ENCODE measurements around the gene PRKCE.

- TF ChIP-seq, protein P1, sequence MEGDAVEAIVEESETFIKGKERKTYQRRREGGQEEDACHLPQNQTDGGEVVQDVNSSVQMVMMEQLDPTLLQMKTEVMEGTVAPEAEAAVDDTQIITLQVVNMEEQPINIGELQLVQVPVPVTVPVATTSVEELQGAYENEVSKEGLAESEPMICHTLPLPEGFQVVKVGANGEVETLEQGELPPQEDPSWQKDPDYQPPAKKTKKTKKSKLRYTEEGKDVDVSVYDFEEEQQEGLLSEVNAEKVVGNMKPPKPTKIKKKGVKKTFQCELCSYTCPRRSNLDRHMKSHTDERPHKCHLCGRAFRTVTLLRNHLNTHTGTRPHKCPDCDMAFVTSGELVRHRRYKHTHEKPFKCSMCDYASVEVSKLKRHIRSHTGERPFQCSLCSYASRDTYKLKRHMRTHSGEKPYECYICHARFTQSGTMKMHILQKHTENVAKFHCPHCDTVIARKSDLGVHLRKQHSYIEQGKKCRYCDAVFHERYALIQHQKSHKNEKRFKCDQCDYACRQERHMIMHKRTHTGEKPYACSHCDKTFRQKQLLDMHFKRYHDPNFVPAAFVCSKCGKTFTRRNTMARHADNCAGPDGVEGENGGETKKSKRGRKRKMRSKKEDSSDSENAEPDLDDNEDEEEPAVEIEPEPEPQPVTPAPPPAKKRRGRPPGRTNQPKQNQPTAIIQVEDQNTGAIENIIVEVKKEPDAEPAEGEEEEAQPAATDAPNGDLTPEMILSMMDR (IDR thresholded peaks at IDR 0.05) = no peak
- TF ChIP-seq EZH2 (IDR thresholded peaks at IDR 0.05; ENCODE audit: borderline replicate concordance, insufficient read depth, low read depth, low read length, poor library complexity, severe bottlenecking) = no peak
Observed at GRCh38 chr2:45988879-45989278, 337.4 kb downstream of the PRKCE start.
